ENCODE measurements around the gene RHBDD1. TPM values are rescaled to one million over a fixed set of nuclear protein-coding genes. Genes with fewer than 3 reads are reported as not detected.

The RHBDD1 gene
- total and polyA plus RNA-seq, 2 donors from 2014 or later, result 8.3 to 49.9 TPM

- no peak for DNase-seq
- FAIRE-seq, result no peak
- no peak for TF ChIP-seq CTCF (IDR thresholded peaks at IDR 0.05; ENCODE audit: borderline replicate concordance, extremely low read depth, insufficient read depth)
- H3K36me3 ChIP-seq (ENCODE audit: control insufficient read depth in 2 of 3, insufficient read depth in 3 of 3, low read length in 3 of 3), result peaks cover 0 to 4% (median 4%) of the 10 kb centered on the region in 3 donors
- no peaks in the 10 kb centered on the region for H3K27me3 ChIP-seq (ENCODE audit: control insufficient read depth, insufficient read depth, low read length)
- no peaks in the 10 kb centered on the region for H3K9me3 ChIP-seq (ENCODE audit: control insufficient read depth in 2 of 3, insufficient read depth in 1 of 3, low read length in 3 of 3)
- no peak overlapping the region for H3K27ac ChIP-seq (ENCODE audit: low read depth in 2 of 2, low read length in 2 of 2)
- H3K9ac ChIP-seq (ENCODE audit: low read length in 3 of 3), result no peak overlapping the region
- intact Hi-C loops (cut with DNase I), result no loop called here
- H3K4me3 ChIP-seq (ENCODE audit: low read length in 3 of 3), result no peak overlapping the region
- H3K4me1 ChIP-seq (ENCODE audit: control insufficient read depth in 2 of 3, insufficient read depth in 2 of 3, low read depth in 1 of 3, low read length in 3 of 3), result peaks cover 0 to 2% (median 0%) of the 10 kb centered on the region in 3 donors
These were observed 163.8 kb downstream of the RHBDD1 start for GRCh38 chr2:226999661-227000060.

- intact Hi-C loops (cut with DNase I), result no loop called here
- TF ChIP-seq CTCF (IDR thresholded peaks at IDR 0.05; ENCODE audit: borderline replicate concordance, extremely low read depth, insufficient read depth), result no peak
- DNase-seq (no peak), FAIRE-seq (no peak)
- no peaks in the 10 kb centered on the region for H3K27me3 ChIP-seq (ENCODE audit: control insufficient read depth, insufficient read depth, low read length)
- H3K27ac ChIP-seq (ENCODE audit: low read depth in 2 of 2, low read length in 2 of 2), result no peak overlapping the region
- no peak overlapping the region for H3K4me3 ChIP-seq (ENCODE audit: low read length in 3 of 3)
- no peaks in the 10 kb centered on the region for H3K9me3 ChIP-seq (ENCODE audit: control insufficient read depth in 2 of 3, insufficient read depth in 1 of 3, low read length in 3 of 3)
- peaks cover 0 to 4% (median 4%) of the 10 kb centered on the region in 3 donors for H3K36me3 ChIP-seq (ENCODE audit: control insufficient read depth in 2 of 3, insufficient read depth in 3 of 3, low read length in 3 of 3)
- H3K9ac ChIP-seq (ENCODE audit: low read length in 3 of 3), result no peak overlapping the region
- peaks cover 0 to 2% (median 0%) of the 10 kb centered on the region in 3 donors for H3K4me1 ChIP-seq (ENCODE audit: control insufficient read depth in 2 of 3, insufficient read depth in 2 of 3, low read depth in 1 of 3, low read length in 3 of 3)
These were observed 164.3 kb downstream of the RHBDD1 start for GRCh38 chr2:227000123-227000522.

- H3K4me3 ChIP-seq (ENCODE audit: low read length in 3 of 3), result no peak overlapping the region
- no peaks in the 10 kb centered on the region for H3K27me3 ChIP-seq (ENCODE audit: control insufficient read depth, insufficient read depth, low read length)
- no peak overlapping the region for H3K9ac ChIP-seq (ENCODE audit: low read length in 3 of 3)
- no peak overlapping the region for H3K27ac ChIP-seq (ENCODE audit: low read depth in 2 of 2, low read length in 2 of 2)
- no peak for DNase-seq
- FAIRE-seq, result no peak
- H3K9me3 ChIP-seq (ENCODE audit: control insufficient read depth in 2 of 3, insufficient read depth in 1 of 3, low read length in 3 of 3), result no peaks in the 10 kb centered on the region
- peaks cover 0 to 11% (median 4%) of the 10 kb centered on the region in 3 donors for H3K36me3 ChIP-seq (ENCODE audit: control insufficient read depth in 2 of 3, insufficient read depth in 3 of 3, low read length in 3 of 3)
- TF ChIP-seq CTCF (IDR thresholded peaks at IDR 0.05; ENCODE audit: borderline replicate concordance, extremely low read depth, insufficient read depth), result no peak
- no peaks in the 10 kb centered on the region for H3K4me1 ChIP-seq (ENCODE audit: control insufficient read depth in 2 of 3, insufficient read depth in 2 of 3, low read depth in 1 of 3, low read length in 3 of 3)
- intact Hi-C loops (cut with DNase I), result no loop called here
These were observed 168.6 kb downstream of the RHBDD1 start for GRCh38 chr2:227004482-227004881.

Data from kidney (tissue), 14 donors.